Middle frontal gyrus (tissue), 1 donor: Measurements from ENCODE around the gene PRDM2.

Source experiments
- DNase-seq: peaks from one replicate; pipeline ENCODE4 v3.0.0-alpha.2; 2015; ENCODE audit warnings: low spot score; ENCODE audit errors: extremely low spot score

The PRDM2 gene

GRCh38 chr1:13733711-13734110 lies 33.7 kb downstream of the PRDM2 start:
- no peak for DNase-seq

GRCh38 chr1:13735168-13735930 lies 35.4 kb downstream of the PRDM2 start:
- no peak for DNase-seq

GRCh38 chr1:13737398-13737797 lies 37.4 kb downstream of the PRDM2 start:
- DNase-seq, result no peak

GRCh38 chr1:13746342-13746741 lies 46.4 kb downstream of the PRDM2 start:
- no peak for DNase-seq

- DNase-seq, result peak; percentile 93
Observed at GRCh38 chr1:13748610-13749505, 48.9 kb downstream of the PRDM2 start.

GRCh38 chr1:13749543-13750341 lies 49.8 kb downstream of the PRDM2 start:
- DNase-seq, result no peak

GRCh38 chr1:13751458-13751871 lies 51.5 kb downstream of the PRDM2 start:
- DNase-seq, result no peak

- no peak for DNase-seq
Observed at GRCh38 chr1:13751985-13752384, 52.0 kb downstream of the PRDM2 start.

GRCh38 chr1:13752852-13753251 lies 52.9 kb downstream of the PRDM2 start:
- DNase-seq, result no peak

- DNase-seq, result no peak
Observed at GRCh38 chr1:13753636-13754402, 53.8 kb downstream of the PRDM2 start.

- DNase-seq, result no peak
Observed at GRCh38 chr1:13754510-13755103, 54.6 kb downstream of the PRDM2 start.

- no peak for DNase-seq
Observed at GRCh38 chr1:13756557-13757315, 56.7 kb downstream of the PRDM2 start.

- no peak for DNase-seq
Observed at GRCh38 chr1:13757693-13758092, 57.7 kb downstream of the PRDM2 start.

GRCh38 chr1:13759072-13759471 lies 59.1 kb downstream of the PRDM2 start:
- no peak for DNase-seq

GRCh38 chr1:13760340-13760739 lies 60.4 kb downstream of the PRDM2 start:
- DNase-seq, result no peak

- DNase-seq, result no peak
Observed at GRCh38 chr1:13760921-13761320, 60.9 kb downstream of the PRDM2 start.

GRCh38 chr1:13761883-13762282 lies 61.9 kb downstream of the PRDM2 start:
- no peak for DNase-seq

- DNase-seq, result no peak
Observed at GRCh38 chr1:13762642-13763041, 62.7 kb downstream of the PRDM2 start.

- no peak for DNase-seq
Observed at GRCh38 chr1:13763222-13763621, 63.2 kb downstream of the PRDM2 start.

- DNase-seq, result no peak
Observed at GRCh38 chr1:13763991-13764390, 64.0 kb downstream of the PRDM2 start.
